Fibroblast of the aortic adventitia (primary cell): ENCODE results near the gene TMEM95. TPM values are rescaled to one million over a fixed set of nuclear protein-coding genes. Genes with fewer than 3 reads are reported as not detected.
"Not testable (repeated sequence)": the region's sequence is repeated elsewhere in the genome, so short reads cannot be mapped to it uniquely, and the experiment has no call there.

Experiments used
- DNase-seq: peaks from one replicate; pipeline ENCODE4 v3.0.0-alpha.2; 2010; ENCODE audit warnings: low read depth
- H3K4me3 ChIP-seq: 2 replicates; pipeline ENCODE4 v1.5.1; 2011; ENCODE audit warnings: low read depth, mild to moderate bottlenecking, control low read depth, low read length, moderate library complexity
- total RNA-seq: library from RNA; depleted of rRNA; stranded (reverse); fragments of >200 nt; gene quantifications from 2 replicates; pipeline ENCODE4 v1.2.3, GENCODE V29; 2012; ENCODE audit warnings: low replicate concordance
- TF ChIP-seq, protein P1 (sequence below): IDR thresholded peaks from 2 replicates; pipeline ENCODE4 v1.5.1; 2011; ENCODE audit warnings: mild to moderate bottlenecking, low read length, control low read depth, inconsistent platforms; ENCODE audit not compliant: insufficient read depth

Gene TMEM95
- total RNA-seq, 1 donor = not detected

DNA sequence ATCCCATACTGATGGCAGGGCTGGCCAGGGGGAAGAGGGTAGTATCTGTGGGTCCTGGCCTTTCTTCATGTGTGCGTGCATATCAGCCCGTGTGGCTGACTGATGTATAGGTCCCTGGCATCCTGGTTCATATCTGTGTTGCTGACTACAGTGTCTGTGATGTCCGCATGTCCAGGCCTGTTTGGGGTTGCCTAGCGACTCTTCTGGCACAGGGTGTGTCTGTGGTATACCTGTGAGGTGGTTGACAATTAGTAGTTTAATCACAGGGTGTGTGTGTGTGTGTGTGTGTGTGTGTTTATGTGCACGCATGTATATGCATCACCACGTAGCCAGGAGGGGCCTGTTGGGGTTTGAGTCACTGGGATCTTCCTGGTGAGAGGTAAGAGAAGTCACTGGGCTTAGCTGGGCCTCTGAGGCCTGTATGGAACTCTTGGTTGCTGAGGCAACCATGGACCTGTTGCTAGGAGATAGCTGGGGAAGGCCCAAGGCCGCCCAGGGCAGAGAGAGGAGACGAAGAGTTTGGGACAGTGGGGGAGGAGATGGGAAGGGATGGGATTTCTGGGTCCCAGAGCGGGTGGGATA, 603 bp upstream of the TMEM95 start:
- peak; percentile 36 for DNase-seq
- TF ChIP-seq, protein P1, sequence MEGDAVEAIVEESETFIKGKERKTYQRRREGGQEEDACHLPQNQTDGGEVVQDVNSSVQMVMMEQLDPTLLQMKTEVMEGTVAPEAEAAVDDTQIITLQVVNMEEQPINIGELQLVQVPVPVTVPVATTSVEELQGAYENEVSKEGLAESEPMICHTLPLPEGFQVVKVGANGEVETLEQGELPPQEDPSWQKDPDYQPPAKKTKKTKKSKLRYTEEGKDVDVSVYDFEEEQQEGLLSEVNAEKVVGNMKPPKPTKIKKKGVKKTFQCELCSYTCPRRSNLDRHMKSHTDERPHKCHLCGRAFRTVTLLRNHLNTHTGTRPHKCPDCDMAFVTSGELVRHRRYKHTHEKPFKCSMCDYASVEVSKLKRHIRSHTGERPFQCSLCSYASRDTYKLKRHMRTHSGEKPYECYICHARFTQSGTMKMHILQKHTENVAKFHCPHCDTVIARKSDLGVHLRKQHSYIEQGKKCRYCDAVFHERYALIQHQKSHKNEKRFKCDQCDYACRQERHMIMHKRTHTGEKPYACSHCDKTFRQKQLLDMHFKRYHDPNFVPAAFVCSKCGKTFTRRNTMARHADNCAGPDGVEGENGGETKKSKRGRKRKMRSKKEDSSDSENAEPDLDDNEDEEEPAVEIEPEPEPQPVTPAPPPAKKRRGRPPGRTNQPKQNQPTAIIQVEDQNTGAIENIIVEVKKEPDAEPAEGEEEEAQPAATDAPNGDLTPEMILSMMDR = no peak

GRCh38 chr17:7355573-7355972, 617 bp downstream of the TMEM95 start:
- H3K4me3 ChIP-seq = no peak overlapping the region
- no peak for DNase-seq
- TF ChIP-seq, protein P1 = no peak

More for the DNA sequence above, 603 bp upstream of the TMEM95 start:
- H3K4me3 ChIP-seq = peak overlapping the region; percentile 88

DNA sequence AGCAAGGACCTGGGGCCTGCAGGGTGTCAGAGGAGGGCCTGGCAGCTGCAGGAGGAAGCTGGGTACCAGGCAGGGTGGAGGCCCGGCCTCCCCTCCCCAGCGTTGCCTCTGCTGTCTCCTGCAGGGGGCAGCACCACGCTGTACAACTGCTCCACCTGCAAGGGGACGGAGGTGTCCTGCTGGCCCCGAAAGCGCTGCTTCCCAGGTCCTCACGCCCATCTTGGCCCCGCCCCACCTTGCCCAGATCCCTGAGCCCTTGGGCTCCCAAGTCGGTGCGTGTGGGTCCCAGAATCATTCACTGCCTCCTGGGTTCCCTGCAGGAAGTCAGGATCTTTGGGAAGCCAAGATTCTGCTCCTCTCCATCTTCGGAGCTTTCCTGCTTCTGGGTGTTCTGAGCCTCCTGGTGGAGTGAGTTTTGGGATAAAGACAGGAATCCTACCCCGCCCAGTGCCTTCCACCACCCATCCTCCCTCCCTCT, 1.2 kb downstream of the TMEM95 start:
- peak; percentile 66 for DNase-seq
- TF ChIP-seq, protein P1 = peak; percentile 84
- H3K4me3 ChIP-seq = no peak overlapping the region

DNA sequence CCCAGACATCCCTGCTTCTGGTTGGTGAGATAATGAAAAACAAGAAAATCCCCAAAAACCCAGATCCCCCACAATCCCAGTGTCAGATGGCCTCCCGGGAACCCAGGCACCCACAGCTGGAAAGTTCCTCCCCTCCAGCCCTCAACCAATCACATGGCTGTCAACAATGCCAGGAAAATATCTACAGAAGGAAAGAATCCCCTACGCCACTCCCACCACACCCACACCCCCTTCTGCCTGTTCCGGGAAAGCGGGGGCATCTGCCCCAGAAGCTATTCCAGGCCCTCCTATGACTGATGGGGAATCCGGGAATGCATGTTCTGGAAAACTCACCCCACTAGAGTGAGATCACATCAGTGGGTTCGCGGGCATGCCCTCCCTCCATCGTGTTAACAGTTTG, 1.8 kb downstream of the TMEM95 start:
- no peak overlapping the region for H3K4me3 ChIP-seq
- TF ChIP-seq, protein P1 = no peak
- DNase-seq = no peak

- TF ChIP-seq, protein P1 = no peak
- DNase-seq = no peak
- no peak overlapping the region for H3K4me3 ChIP-seq
Observed at GRCh38 chr17:7357381-7357780, 2.4 kb downstream of the TMEM95 start.

- DNase-seq = no peak
- TF ChIP-seq, protein P1 = no peak
- H3K4me3 ChIP-seq = no peak overlapping the region
Observed at GRCh38 chr17:7361906-7362305, 7.0 kb downstream of the TMEM95 start.

DNA sequence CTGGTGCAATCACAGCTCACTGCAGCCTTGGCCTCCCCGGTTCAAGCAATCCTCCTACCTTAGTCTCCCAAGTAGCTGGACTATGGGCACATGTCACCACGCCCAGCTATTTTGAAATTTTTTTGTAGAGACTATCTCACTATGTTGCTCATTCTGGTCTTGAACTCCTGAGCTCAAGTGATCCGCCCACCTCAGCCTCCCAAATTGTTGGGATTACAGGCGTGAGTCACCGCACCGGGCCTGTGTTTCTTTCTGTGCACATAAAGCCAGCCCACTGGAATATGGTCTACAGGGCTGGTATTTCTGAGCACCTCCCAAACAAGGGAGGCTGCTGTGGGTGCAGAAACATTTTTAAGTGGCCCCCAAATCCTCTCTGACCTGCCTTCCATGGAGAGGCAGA, 8.4 kb downstream of the TMEM95 start:
- DNase-seq = no peak
- TF ChIP-seq, protein P1 = no peak
- H3K4me3 ChIP-seq = no peak overlapping the region

GRCh38 chr17:7365963-7366362, 11.0 kb downstream of the TMEM95 start:
- DNase-seq, H3K4me3 ChIP-seq: not testable (repeated sequence)
